T-helper 2 cell treated with Interferon-gamma antibody and Interleukin-4, amounts not matched to agents 5 μg/mL and 100 μg/mL, for 36 hours (primary cell): ENCODE data around the gene GRK4.

Experiments
- DNase-seq: peaks from one replicate; pipeline ENCODE4 v3.0.0; 2021; ENCODE audit warnings: low spot score
- H3K27ac Mint-ChIP-seq: one replicate; pipeline ENCODE4 v1.8.0; 2021; ENCODE audit warnings: mild to moderate bottlenecking, mixed read lengths
- H3K27me3 Mint-ChIP-seq: one replicate; pipeline ENCODE4 v1.8.0; 2021; ENCODE audit warnings: low read depth, mixed read lengths
- H3K36me3 Mint-ChIP-seq: one replicate; pipeline ENCODE4 v1.8.0; 2021; ENCODE audit warnings: low read depth, mixed read lengths
- H3K4me1 Mint-ChIP-seq: one replicate; pipeline ENCODE4 v1.8.0; 2021; ENCODE audit warnings: low read depth, mixed read lengths
- H3K4me3 Mint-ChIP-seq: one replicate; pipeline ENCODE4 v1.8.0; 2022; ENCODE audit warnings: mild to moderate bottlenecking, moderate library complexity, mixed read lengths
- H3K9me3 Mint-ChIP-seq: one replicate; pipeline ENCODE4 v1.8.0; 2021; ENCODE audit warnings: mixed read lengths

Gene GRK4

GRCh38 chr4:3034231-3034630 is 70.9 kb downstream of the GRK4 start:
- DNase-seq = no peak
- no peaks in the 10 kb centered on the region for H3K9me3 Mint-ChIP-seq
- H3K4me1 Mint-ChIP-seq = peaks cover 18% of the 10 kb centered on the region
- no peaks in the 10 kb centered on the region for H3K36me3 Mint-ChIP-seq
- peaks cover 4% of the 10 kb centered on the region for H3K27me3 Mint-ChIP-seq
- H3K4me3 Mint-ChIP-seq = no peak overlapping the region
- no peak overlapping the region for H3K27ac Mint-ChIP-seq

- no peaks in the 10 kb centered on the region for H3K36me3 Mint-ChIP-seq
Observed at GRCh38 chr4:3035249-3035648, 71.9 kb downstream of the GRK4 start.

GRCh38 chr4:3035674-3036073 is 72.3 kb downstream of the GRK4 start:
- H3K9me3 Mint-ChIP-seq = no peaks in the 10 kb centered on the region
- H3K4me1 Mint-ChIP-seq = peaks cover 21% of the 10 kb centered on the region
- no peak overlapping the region for H3K27ac Mint-ChIP-seq
- H3K4me3 Mint-ChIP-seq = no peak overlapping the region
- peaks cover 4% of the 10 kb centered on the region for H3K27me3 Mint-ChIP-seq
- DNase-seq = no peak
- H3K36me3 Mint-ChIP-seq = no peaks in the 10 kb centered on the region

More at GRCh38 chr4:3035249-3035648, 71.9 kb downstream of the GRK4 start:
- H3K4me3 Mint-ChIP-seq = no peak overlapping the region
- peaks cover 18% of the 10 kb centered on the region for H3K4me1 Mint-ChIP-seq
- no peaks in the 10 kb centered on the region for H3K9me3 Mint-ChIP-seq
- H3K27ac Mint-ChIP-seq = no peak overlapping the region
- no peak for DNase-seq
- H3K27me3 Mint-ChIP-seq = peaks cover 4% of the 10 kb centered on the region

- no peak for DNase-seq
- H3K4me3 Mint-ChIP-seq = no peak overlapping the region
- H3K4me1 Mint-ChIP-seq = peaks cover 21% of the 10 kb centered on the region
Observed at GRCh38 chr4:3036131-3036952, 73.0 kb downstream of the GRK4 start.

GRCh38 chr4:3037957-3038461 is 74.6 kb downstream of the GRK4 start:
- DNase-seq = no peak
- peaks cover 32% of the 10 kb centered on the region for H3K4me1 Mint-ChIP-seq
- H3K9me3 Mint-ChIP-seq = no peaks in the 10 kb centered on the region
- no peaks in the 10 kb centered on the region for H3K27me3 Mint-ChIP-seq
- H3K36me3 Mint-ChIP-seq = no peaks in the 10 kb centered on the region
- H3K27ac Mint-ChIP-seq = peak overlapping the region; percentile 21
- H3K4me3 Mint-ChIP-seq = peak overlapping the region; percentile 69

More at GRCh38 chr4:3036131-3036952, 73.0 kb downstream of the GRK4 start:
- no peaks in the 10 kb centered on the region for H3K9me3 Mint-ChIP-seq
- peaks cover 4% of the 10 kb centered on the region for H3K27me3 Mint-ChIP-seq
- H3K27ac Mint-ChIP-seq = no peak overlapping the region
- no peaks in the 10 kb centered on the region for H3K36me3 Mint-ChIP-seq

GRCh38 chr4:3039706-3040366 is 76.5 kb downstream of the GRK4 start:
- Mint-ChIP-seq H3K27ac (no peak overlapping the region), H3K4me3 (no peak overlapping the region)

GRCh38 chr4:3040452-3041191 is 77.3 kb downstream of the GRK4 start:
- Mint-ChIP-seq H3K4me3 (peak overlapping the region; percentile 86), H3K27ac (peak overlapping the region; percentile 91), H3K9me3 (peaks cover 6% of the 10 kb centered on the region), H3K27me3 (no peaks in the 10 kb centered on the region), H3K36me3 (peaks cover 5% of the 10 kb centered on the region), H3K4me1 (peaks cover 49% of the 10 kb centered on the region)
- no peak for DNase-seq

More at GRCh38 chr4:3039706-3040366, 76.5 kb downstream of the GRK4 start:
- Mint-ChIP-seq H3K9me3 (no peaks in the 10 kb centered on the region), H3K4me1 (peaks cover 41% of the 10 kb centered on the region), H3K27me3 (no peaks in the 10 kb centered on the region), H3K36me3 (no peaks in the 10 kb centered on the region)
- DNase-seq = no peak

- H3K9me3 Mint-ChIP-seq = peaks cover 11% of the 10 kb centered on the region
- H3K27ac Mint-ChIP-seq = peak overlapping the region; percentile 91
- peaks cover 55% of the 10 kb centered on the region for H3K4me1 Mint-ChIP-seq
- peaks cover 12% of the 10 kb centered on the region for H3K36me3 Mint-ChIP-seq
- no peaks in the 10 kb centered on the region for H3K27me3 Mint-ChIP-seq
- peak; percentile 30 for DNase-seq
- H3K4me3 Mint-ChIP-seq = peak overlapping the region; percentile 86
Observed at GRCh38 chr4:3041192-3042142, 78.1 kb downstream of the GRK4 start.

GRCh38 chr4:3042226-3042625 is 78.9 kb downstream of the GRK4 start:
- peaks cover 11% of the 10 kb centered on the region for H3K9me3 Mint-ChIP-seq
- peak overlapping the region; percentile 86 for H3K4me3 Mint-ChIP-seq
- H3K27ac Mint-ChIP-seq = peak overlapping the region; percentile 91
- H3K36me3 Mint-ChIP-seq = peaks cover 12% of the 10 kb centered on the region
- DNase-seq = no peak
- peaks cover 50% of the 10 kb centered on the region for H3K4me1 Mint-ChIP-seq
- H3K27me3 Mint-ChIP-seq = no peaks in the 10 kb centered on the region

GRCh38 chr4:3043282-3044020 is 80.1 kb downstream of the GRK4 start:
- DNase-seq = no peak
- peaks cover 12% of the 10 kb centered on the region for H3K36me3 Mint-ChIP-seq
- H3K27me3 Mint-ChIP-seq = no peaks in the 10 kb centered on the region
- H3K27ac Mint-ChIP-seq = no peak overlapping the region
- H3K4me1 Mint-ChIP-seq = peaks cover 48% of the 10 kb centered on the region
- H3K9me3 Mint-ChIP-seq = peaks cover 11% of the 10 kb centered on the region
- H3K4me3 Mint-ChIP-seq = no peak overlapping the region

GRCh38 chr4:3044870-3045819 is 81.8 kb downstream of the GRK4 start:
- peaks cover 14% of the 10 kb centered on the region for H3K36me3 Mint-ChIP-seq
- peak; percentile 70 for DNase-seq
- peak overlapping the region; percentile 50 for H3K4me3 Mint-ChIP-seq
- peaks cover 2% of the 10 kb centered on the region for H3K27me3 Mint-ChIP-seq
- H3K9me3 Mint-ChIP-seq = peaks cover 11% of the 10 kb centered on the region
- H3K27ac Mint-ChIP-seq = peak overlapping the region; percentile 81
- peaks cover 49% of the 10 kb centered on the region for H3K4me1 Mint-ChIP-seq

GRCh38 chr4:3046162-3046561 is 82.8 kb downstream of the GRK4 start:
- no peak overlapping the region for H3K4me3 Mint-ChIP-seq
- H3K4me1 Mint-ChIP-seq = peaks cover 46% of the 10 kb centered on the region
- H3K27ac Mint-ChIP-seq = no peak overlapping the region
- H3K27me3 Mint-ChIP-seq = peaks cover 2% of the 10 kb centered on the region
- H3K9me3 Mint-ChIP-seq = peaks cover 11% of the 10 kb centered on the region
- DNase-seq = no peak
- H3K36me3 Mint-ChIP-seq = peaks cover 14% of the 10 kb centered on the region
